ENCODE data around the gene RPS19BP1. TPM values are rescaled to one million over a fixed set of nuclear protein-coding genes. Genes with fewer than 3 reads are reported as not detected.

Gene RPS19BP1
- total RNA-seq, 1 experiment from 2014 or later = 210 TPM

DNA sequence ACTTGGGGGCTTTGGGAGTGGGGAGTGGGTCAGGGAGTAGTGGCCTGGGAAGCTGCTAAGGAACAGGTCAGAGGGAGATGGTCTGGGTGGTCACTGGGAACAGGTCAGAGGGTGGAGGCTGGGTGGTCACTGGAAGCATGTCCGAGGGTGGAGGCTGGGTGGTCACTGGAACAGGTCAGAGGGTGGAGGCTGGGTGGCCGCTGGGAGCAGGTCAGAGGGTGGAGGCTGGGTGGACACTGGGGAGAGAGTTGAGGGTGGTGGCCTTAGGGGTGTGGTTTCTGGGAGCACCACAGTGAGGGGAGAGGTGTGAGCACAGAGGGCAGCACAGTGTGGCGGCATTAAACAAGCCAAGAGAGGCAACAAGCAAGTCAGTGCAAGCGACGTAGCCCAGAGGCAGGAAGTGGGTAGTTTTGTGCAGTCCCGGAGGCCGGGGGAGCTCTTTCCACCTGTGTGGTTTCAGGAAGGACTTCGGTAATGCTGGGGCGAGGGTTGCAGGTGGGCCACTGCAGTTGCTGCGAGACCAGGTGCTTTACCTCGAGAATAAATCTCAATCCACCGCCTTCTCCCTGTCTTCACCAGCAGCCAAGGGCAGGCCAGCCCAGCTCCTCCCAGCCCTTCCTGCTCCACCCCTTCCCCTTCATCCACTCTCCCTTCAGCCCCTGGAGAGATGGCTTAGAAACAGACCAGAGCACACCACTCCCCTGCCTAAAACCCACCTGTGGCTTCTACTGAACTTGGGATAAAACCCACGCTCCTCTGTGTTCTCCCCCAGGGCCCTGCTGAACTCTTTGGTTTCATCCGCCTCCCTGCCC is 34.8 kb upstream of the RPS19BP1 start:
- H3K36me3 ChIP-seq (replicated peaks; ENCODE audit: control insufficient read depth, insufficient read depth, low read length) = no peaks in the 10 kb centered on the region
- no peak overlapping the region for H3K4me3 ChIP-seq (ENCODE audit: insufficient read depth, low read depth, low read length)
- peak; percentile 62 for DNase-seq
- H3K27me3 ChIP-seq (ENCODE audit: control insufficient read depth, insufficient read depth, low read length) = no peaks in the 10 kb centered on the region

DNA sequence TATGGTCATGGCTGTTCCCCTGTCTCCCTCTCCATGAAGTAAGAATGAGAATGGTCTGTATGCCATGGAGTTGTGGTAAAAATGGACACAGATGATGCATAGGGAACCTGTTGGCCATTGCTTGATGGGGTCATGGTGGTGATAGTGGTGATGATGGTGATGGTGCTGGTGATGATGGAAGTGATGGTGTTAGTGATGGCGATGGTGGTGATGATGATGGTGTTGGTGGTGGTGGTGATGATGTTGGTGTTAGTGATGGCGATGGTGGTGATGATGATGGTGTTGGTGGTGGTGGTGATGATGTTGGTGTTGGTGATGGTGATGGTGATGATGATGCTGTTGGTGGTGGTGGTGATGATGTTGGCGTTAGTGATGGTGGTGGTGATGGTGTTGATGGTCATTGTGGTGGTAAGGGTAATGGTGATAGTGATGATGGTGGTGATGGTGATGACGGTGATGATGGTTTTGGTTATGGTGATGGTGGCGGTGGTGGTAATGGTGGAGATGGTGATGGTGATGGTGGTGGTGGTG is 32.9 kb upstream of the RPS19BP1 start:
- DNase-seq = no peak
- H3K27me3 ChIP-seq (ENCODE audit: control insufficient read depth, insufficient read depth, low read length) = no peaks in the 10 kb centered on the region
- H3K36me3 ChIP-seq (replicated peaks; ENCODE audit: control insufficient read depth, insufficient read depth, low read length) = no peaks in the 10 kb centered on the region
- H3K4me3 ChIP-seq (ENCODE audit: insufficient read depth, low read depth, low read length) = no peak overlapping the region

DNA sequence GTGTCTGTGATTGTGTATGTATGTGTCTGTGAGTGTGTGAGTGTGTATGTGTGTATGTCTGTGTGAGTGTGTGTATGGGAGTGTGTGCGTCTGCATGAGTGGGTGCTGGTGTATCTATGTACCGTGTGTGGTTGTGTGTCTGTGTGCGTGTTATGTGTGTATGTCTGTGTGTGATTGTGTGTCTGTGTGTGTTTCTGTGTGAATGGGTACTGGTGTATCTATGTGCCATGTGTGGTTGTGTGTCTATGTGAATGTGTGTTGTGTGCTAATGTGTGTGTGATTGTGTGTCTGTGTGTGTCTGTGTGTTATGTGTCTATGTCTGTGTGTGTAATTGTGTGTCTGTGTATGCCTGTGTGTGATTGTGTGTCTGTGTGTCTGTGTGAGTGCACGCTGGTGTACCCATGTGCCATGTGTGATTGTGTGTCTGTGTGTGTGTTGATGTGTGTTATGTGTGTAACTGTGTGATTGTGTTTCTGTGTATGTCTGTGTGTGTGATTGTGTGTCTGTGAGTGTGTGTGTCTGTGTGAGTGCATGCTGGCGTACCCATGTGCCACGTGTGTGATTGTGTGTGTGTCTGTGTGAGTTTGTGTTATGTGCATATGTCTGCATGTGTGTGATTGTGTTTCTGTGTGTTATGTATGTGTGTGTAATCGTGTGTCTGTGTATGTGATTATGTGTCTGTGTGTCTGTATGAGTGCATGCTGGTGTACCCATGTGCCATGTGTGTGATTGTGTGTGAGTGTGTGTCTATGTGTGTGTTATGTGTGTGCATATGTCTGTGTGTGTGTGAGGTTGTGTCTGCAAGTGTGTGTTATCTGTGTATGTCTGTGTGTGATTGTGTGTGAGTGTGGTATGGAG is 31.3 kb upstream of the RPS19BP1 start:
- peaks cover 7% of the 10 kb centered on the region for H3K27me3 ChIP-seq (ENCODE audit: control insufficient read depth, insufficient read depth, low read length)
- DNase-seq = no peak

DNA sequence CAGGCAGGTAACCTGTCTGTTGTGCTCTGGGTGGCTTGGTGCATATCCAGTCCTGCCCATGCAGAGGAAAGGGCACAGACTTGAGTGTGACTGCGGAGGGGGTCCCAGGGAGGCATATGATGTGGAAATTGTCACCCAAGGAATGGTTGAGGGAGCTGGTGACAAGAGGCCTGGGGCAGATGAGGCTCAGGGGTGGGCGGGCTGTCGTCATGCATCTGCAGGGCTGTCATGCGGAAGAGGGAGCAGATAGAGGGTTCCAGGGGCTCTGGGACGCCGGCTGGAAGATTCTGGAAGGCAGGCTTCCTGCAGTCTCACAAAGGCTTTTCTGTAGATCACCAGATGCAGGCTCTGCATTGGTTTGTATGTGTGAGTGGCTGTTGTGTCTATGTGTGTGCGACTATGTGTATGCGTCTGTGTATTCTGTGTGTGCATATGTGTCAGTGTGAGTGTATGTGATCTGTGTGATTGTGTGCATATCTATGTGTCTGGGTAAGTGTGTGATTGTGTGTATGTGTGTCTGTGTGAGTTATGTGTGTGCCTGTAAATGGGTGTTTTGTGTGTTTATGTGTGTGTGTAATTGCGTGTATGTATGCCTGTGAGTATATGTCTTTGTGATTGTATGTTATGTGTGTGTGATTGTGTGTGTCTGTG is 30.4 kb upstream of the RPS19BP1 start:
- DNase-seq = no peak
- Histone ChIP-seq H3K27me3 (ENCODE audit: control insufficient read depth, insufficient read depth, low read length) (peaks cover 15% of the 10 kb centered on the region), H3K36me3 (replicated peaks; ENCODE audit: control insufficient read depth, insufficient read depth, low read length) (no peaks in the 10 kb centered on the region)

More for the DNA sequence above, 31.3 kb upstream of the RPS19BP1 start:
- Histone ChIP-seq H3K36me3 (replicated peaks; ENCODE audit: control insufficient read depth, insufficient read depth, low read length) (no peaks in the 10 kb centered on the region), H3K4me3 (ENCODE audit: insufficient read depth, low read depth, low read length) (no peak overlapping the region)

DNA sequence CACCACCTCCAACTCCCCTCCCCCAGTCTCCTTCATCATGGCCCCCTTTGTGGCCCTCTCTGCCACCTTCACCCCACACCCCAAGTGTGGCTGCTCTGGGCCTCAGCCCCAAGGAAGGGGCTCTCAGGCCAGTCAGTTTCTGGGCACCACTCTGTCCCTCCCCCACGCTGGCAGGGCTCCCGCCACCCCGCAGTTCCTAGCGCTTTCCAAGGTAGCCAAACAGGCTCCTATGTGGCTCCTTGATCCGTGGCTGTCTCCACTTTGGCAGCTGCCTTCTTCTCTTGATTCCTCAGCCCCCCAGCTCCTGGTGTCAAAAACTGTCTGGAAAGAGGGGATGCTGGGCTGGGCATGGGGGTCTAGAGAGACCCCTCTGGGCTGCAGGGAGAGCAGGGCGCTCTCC is 27.6 kb upstream of the RPS19BP1 start:
- no peak overlapping the region for H3K4me3 ChIP-seq (ENCODE audit: insufficient read depth, low read depth, low read length)
- peak; percentile 76 for DNase-seq
- peaks cover 40% of the 10 kb centered on the region for H3K27me3 ChIP-seq (ENCODE audit: control insufficient read depth, insufficient read depth, low read length)
- no peaks in the 10 kb centered on the region for H3K36me3 ChIP-seq (replicated peaks; ENCODE audit: control insufficient read depth, insufficient read depth, low read length)

More for the DNA sequence above, 30.4 kb upstream of the RPS19BP1 start:
- no peak overlapping the region for H3K4me3 ChIP-seq (ENCODE audit: insufficient read depth, low read depth, low read length)

DNA sequence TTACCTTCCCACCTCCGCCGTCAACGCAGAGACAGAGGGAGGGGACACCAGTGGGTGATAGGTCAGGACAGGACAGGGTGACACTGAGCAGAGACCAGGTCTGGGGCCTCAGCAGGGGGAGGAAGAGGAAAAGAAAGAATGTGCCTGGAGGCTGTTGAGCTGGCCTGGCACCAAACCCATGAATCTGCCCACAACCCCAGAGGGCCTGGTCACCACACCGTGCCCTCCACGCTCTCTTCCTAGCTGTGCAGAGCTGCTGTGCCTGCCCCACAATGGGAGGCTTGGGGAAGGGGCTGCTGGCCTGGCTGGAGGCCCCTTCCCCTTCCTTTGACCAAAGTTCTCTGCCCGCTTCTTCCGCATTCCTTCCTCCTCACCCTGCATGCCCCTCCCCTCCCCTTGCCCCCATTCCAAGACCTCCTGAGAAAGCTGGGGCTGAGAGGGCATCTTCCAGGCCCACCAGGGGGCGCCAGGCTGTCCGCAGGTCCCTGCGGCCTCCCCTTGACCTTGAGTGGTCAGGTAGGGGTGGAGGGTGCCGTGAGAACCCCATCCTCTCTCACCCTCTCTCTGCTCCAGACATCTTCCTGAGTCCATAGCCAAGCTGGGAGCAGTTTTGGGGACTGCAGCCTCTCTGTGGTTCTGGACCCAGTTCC is 27.0 kb upstream of the RPS19BP1 start:
- peak; percentile 95 for DNase-seq
- H3K36me3 ChIP-seq (replicated peaks; ENCODE audit: control insufficient read depth, insufficient read depth, low read length) = no peaks in the 10 kb centered on the region
- no peak overlapping the region for H3K4me3 ChIP-seq (ENCODE audit: insufficient read depth, low read depth, low read length)
- peaks cover 40% of the 10 kb centered on the region for H3K27me3 ChIP-seq (ENCODE audit: control insufficient read depth, insufficient read depth, low read length)

DNA sequence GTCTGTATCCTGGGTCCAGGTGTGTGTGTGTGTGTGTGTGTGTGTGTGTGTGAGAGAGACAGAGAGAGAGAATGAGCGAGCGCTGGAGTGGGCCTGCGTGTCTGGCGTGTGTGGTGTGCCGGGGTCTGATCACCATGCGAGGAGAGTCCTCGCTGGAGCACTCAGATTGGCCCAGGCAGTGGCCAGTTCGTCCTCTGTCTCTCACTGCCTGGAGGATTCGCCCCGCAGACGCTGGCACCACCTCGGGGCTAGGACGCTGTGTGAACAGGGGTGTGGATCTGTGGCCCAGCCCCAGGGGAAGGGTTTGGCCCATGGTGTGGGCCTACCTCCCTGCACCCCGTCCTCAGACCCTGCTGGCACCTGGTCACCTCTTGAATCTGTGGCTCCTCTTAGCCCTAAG is 26.4 kb upstream of the RPS19BP1 start:
- DNase-seq = peak; percentile 68

DNA sequence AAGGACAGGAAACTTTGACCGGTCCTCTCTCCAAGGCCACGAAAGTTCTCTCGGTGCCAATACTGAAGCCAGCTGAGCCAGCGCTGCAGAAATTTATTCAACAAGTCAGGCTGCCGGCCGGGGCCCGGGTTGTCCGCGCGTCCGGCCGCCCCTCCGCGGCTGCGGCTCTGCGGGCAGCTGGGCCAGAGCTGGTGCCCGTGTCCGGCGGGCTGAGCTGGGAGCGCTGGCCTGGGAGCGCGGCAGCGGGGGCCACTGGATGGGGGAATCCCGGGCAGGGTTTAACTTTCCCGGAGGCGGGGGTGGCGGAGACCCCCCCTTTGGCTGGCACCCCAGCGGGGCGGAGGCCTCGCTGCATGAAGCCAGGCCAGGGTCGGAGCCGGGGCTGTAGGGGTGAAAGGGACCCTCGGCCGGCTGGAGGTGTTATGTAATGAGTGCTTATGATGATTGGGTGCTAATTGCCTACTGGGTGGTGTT is 25.7 kb upstream of the RPS19BP1 start:
- Histone ChIP-seq H3K4me3 (ENCODE audit: insufficient read depth, low read depth, low read length) (peak overlapping the region; percentile 10; the same call in 1 of the 2 replicates), H3K27me3 (ENCODE audit: control insufficient read depth, insufficient read depth, low read length) (peaks cover 40% of the 10 kb centered on the region), H3K36me3 (replicated peaks; ENCODE audit: control insufficient read depth, insufficient read depth, low read length) (no peaks in the 10 kb centered on the region)
- peak; percentile 84 for DNase-seq

More for the DNA sequence above, 26.4 kb upstream of the RPS19BP1 start:
- Histone ChIP-seq H3K36me3 (replicated peaks; ENCODE audit: control insufficient read depth, insufficient read depth, low read length) (no peaks in the 10 kb centered on the region), H3K4me3 (ENCODE audit: insufficient read depth, low read depth, low read length) (no peak overlapping the region), H3K27me3 (ENCODE audit: control insufficient read depth, insufficient read depth, low read length) (peaks cover 40% of the 10 kb centered on the region)

DNA sequence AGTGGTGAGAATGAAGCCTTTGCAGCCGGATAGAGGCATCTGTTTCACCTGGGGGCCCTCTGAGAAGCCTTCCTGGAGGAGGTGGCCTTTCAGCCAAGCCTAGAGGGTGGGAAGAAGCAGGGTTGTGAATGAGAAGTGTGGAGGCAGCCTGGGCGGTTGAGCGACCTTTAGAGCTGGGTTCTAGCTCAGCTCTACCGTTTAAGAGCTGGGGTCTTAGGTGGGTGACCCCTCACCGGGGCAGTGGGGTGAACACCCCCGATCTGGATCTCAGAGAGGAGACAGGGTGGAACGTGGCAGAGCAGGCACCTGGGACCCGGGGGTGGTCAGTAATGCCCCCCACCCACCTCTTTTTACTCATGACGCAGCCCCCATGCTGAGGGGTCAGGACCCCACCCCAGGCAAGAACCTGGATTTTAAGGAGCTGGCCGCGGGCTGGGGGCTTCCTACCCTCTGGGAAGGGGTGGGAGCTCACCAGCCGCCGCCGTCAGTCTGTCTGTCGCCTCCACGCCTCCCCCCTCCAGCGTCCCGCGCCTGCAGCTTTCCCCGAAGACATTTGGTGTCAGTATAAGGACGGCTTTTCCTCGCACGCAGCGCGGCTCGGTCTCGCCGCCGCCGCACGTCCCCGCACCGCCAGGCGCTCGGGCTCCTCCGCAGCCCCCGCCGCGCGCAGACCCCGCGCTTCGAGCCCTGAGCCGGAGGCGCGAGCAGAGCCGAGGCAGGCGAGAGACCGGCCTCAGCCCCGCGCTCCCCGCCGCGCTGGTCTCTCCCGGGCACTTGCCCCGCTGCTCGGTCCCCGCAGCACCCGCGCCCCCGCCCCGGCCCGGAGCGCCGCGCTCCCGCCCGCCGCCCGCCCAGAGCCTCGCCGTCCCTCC is 24.7 kb upstream of the RPS19BP1 start:
- peak overlapping the region; percentile 19 for H3K4me3 ChIP-seq (ENCODE audit: insufficient read depth, low read depth, low read length)
- H3K36me3 ChIP-seq (replicated peaks; ENCODE audit: control insufficient read depth, insufficient read depth, low read length) = no peaks in the 10 kb centered on the region
- DNase-seq = peak; percentile 88
- H3K27me3 ChIP-seq (ENCODE audit: control insufficient read depth, insufficient read depth, low read length) = peaks cover 40% of the 10 kb centered on the region

DNA sequence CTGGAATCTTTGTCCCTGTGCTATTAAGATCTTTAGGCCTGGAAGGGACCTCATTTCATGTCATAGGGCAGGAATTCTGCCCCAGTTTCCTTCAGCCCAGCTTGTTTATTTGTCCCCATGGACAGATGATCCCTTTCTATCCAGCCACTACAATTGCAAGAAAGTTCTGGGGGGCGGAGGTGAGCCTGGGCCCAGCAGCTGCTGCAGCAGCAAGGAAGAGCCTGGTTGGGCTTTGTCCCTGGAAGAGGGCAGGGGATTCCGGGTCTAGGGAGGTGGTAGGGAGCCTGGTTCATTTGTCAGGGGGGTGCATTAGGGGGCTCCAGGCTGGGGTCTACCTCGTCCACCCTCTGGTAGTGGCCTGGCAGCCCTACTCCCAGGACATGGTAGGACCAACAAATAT is 21.6 kb upstream of the RPS19BP1 start:
- peaks cover 37% of the 10 kb centered on the region for H3K27me3 ChIP-seq (ENCODE audit: control insufficient read depth, insufficient read depth, low read length)
- H3K4me3 ChIP-seq (ENCODE audit: insufficient read depth, low read depth, low read length) = no peak overlapping the region
- no peak for DNase-seq
- no peaks in the 10 kb centered on the region for H3K36me3 ChIP-seq (replicated peaks; ENCODE audit: control insufficient read depth, insufficient read depth, low read length)

DNA sequence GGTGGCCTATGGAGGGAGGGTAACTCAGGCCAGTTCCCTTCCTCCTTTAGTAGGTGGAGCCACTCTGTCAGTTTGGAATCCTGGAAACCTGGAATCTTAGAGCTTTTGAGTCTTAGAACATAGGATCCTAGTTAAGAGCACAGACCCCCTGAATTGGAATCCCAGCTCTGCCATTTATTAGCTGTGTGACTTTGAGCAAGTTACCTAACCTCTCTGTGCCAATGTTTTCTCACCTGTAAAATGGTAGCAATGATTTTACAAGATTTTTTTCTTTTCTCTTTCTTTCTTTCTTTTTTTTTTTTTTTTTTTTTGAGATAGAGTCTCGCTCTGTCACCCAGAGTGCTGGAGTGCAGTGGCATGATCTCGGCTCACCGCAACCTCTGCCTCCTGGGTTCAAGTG is 20.9 kb upstream of the RPS19BP1 start:
- H3K27me3 ChIP-seq (ENCODE audit: control insufficient read depth, insufficient read depth, low read length) = peaks cover 30% of the 10 kb centered on the region
- DNase-seq = no peak
- no peak overlapping the region for H3K4me3 ChIP-seq (ENCODE audit: insufficient read depth, low read depth, low read length)
- H3K36me3 ChIP-seq (replicated peaks; ENCODE audit: control insufficient read depth, insufficient read depth, low read length) = no peaks in the 10 kb centered on the region

DNA sequence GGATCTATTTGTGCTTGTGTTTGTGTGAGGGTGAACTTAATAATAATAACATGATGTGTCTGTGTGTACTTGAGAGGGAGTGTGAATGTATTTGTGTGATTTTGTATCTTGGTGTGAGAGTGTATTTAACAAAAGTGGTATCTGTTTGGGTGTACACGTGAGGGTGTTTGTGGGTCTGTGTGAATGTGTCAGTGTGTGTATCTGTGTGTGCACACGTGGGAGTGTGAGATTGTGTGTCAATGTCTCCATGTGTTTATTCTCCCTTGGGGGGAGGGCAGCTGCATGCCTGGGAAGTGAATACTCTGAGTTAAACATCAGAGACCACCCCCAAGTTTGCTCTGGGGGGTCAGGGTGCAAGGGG is 15.0 kb upstream of the RPS19BP1 start:
- Histone ChIP-seq H3K36me3 (replicated peaks; ENCODE audit: control insufficient read depth, insufficient read depth, low read length) (no peaks in the 10 kb centered on the region), H3K4me3 (ENCODE audit: insufficient read depth, low read depth, low read length) (no peak overlapping the region), H3K27me3 (ENCODE audit: control insufficient read depth, insufficient read depth, low read length) (peaks cover 3% of the 10 kb centered on the region; the same call in 1 of the 2 replicates)
- no peak for DNase-seq

DNA sequence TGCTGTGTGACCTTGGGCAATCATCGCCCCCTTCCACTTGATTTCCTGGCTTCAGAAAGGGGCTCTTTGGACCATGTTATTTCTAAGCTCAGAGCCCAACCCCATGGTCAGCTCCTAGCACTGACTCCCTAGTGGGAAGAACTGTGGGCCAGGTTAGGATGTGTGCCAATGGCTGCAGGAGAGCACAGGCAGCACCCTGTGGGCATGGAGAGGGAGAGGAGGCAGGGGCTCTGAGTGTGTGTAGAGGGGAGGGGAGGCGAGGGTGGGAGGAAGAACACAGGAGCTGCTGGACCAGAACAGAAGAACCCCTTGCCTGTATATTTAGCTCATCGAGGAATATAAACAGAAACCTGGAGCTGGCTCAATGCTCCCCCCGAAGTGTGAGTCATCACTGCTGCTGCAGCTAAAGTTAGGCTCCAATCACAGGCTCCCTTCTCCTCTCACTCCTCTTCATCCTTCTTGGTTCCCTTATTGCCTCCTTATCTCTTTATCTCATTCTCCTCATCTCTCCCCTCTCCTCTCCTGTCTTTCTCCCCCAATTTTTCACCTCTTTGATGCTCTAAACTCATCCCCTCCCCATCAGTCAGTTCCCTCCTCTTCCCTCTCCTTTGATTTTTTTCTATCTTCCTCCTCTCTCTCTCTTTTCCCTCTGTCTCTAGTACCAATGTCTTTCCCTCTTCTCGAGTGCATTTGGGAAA is 14.5 kb upstream of the RPS19BP1 start:
- peaks cover 3% of the 10 kb centered on the region; the same call in 1 of the 2 replicates for H3K27me3 ChIP-seq (ENCODE audit: control insufficient read depth, insufficient read depth, low read length)
- H3K4me3 ChIP-seq (ENCODE audit: insufficient read depth, low read depth, low read length) = no peak overlapping the region
- H3K36me3 ChIP-seq (replicated peaks; ENCODE audit: control insufficient read depth, insufficient read depth, low read length) = no peaks in the 10 kb centered on the region
- DNase-seq = no peak

All from H7 (cell line).